BE2C (cell line): ENCODE results near the gene HLA-DRA.

ENCODE experiments used
- DNase-seq: peaks from one replicate; pipeline ENCODE4 v3.0.0-alpha.2; 2020
- H3K27me3 ChIP-seq: fragments of 250-450 bp; sonication (Bioruptor Pico); 2 replicates; pipeline ENCODE4 v1.5.1; 2020; ENCODE audit warnings: mild to moderate bottlenecking
- H3K36me3 ChIP-seq: fragments of 250-450 bp; sonication (Bioruptor Pico); 2 replicates; pipeline ENCODE4 v1.5.1; 2020; ENCODE audit warnings: mild to moderate bottlenecking
- H3K4me1 ChIP-seq: fragments of 250-450 bp; sonication (Bioruptor Pico); 2 replicates; pipeline ENCODE4 v1.5.1; 2020
- H3K4me3 ChIP-seq: 2 replicates; pipeline ENCODE4 v1.5.1; 2011; ENCODE audit warnings: low read depth, low read length
- H3K9me3 ChIP-seq: fragments of 250-450 bp; sonication (Bioruptor Pico); 2 replicates; pipeline ENCODE4 v1.5.1; 2020
- CTCF ChIP-seq: IDR thresholded peaks from 2 replicates; pipeline ENCODE4 v1.5.1; 2012; ENCODE audit warnings: mild to moderate bottlenecking, low read depth, low read length

Gene HLA-DRA

GRCh38 chr6:32445321-32445854, 5.7 kb downstream of the HLA-DRA start:
- H3K27me3 ChIP-seq, result peaks cover 12% of the 10 kb centered on the region; the same call in 1 of the 2 replicates
- no peak for TF ChIP-seq CTCF
- DNase-seq, result no peak
- no peaks in the 10 kb centered on the region for H3K9me3 ChIP-seq
- H3K36me3 ChIP-seq, result no peaks in the 10 kb centered on the region
- H3K4me3 ChIP-seq, result no peak overlapping the region
- no peaks in the 10 kb centered on the region for H3K4me1 ChIP-seq

- Histone ChIP-seq H3K9me3 (no peaks in the 10 kb centered on the region), H3K27me3 (peaks cover 2% of the 10 kb centered on the region; the same call in 1 of the 2 replicates), H3K4me3 (no peak overlapping the region), H3K36me3 (no peaks in the 10 kb centered on the region), H3K4me1 (no peaks in the 10 kb centered on the region)
- no peak for TF ChIP-seq CTCF
- DNase-seq, result no peak
These were observed 8.2 kb downstream of the HLA-DRA start for GRCh38 chr6:32447932-32448331.

GRCh38 chr6:32449088-32449736, 9.5 kb downstream of the HLA-DRA start:
- H3K4me3 ChIP-seq, result no peak overlapping the region
- no peaks in the 10 kb centered on the region for H3K9me3 ChIP-seq
- no peaks in the 10 kb centered on the region for H3K4me1 ChIP-seq
- no peak for TF ChIP-seq CTCF
- no peaks in the 10 kb centered on the region for H3K36me3 ChIP-seq
- H3K27me3 ChIP-seq, result peaks cover 2% of the 10 kb centered on the region; the same call in 1 of the 2 replicates
- no peak for DNase-seq

GRCh38 chr6:32457054-32457453, 17.4 kb downstream of the HLA-DRA start:
- H3K4me3 ChIP-seq, result no peak overlapping the region
- H3K4me1 ChIP-seq, result no peaks in the 10 kb centered on the region
- peaks cover 14% of the 10 kb centered on the region for H3K27me3 ChIP-seq
- no peak for DNase-seq
- H3K9me3 ChIP-seq, result no peaks in the 10 kb centered on the region
- TF ChIP-seq CTCF, result no peak
- no peaks in the 10 kb centered on the region for H3K36me3 ChIP-seq

- Histone ChIP-seq H3K9me3 (no peaks in the 10 kb centered on the region), H3K4me1 (no peaks in the 10 kb centered on the region), H3K4me3 (no peak overlapping the region), H3K27me3 (peaks cover 21% of the 10 kb centered on the region), H3K36me3 (no peaks in the 10 kb centered on the region)
- no peak for DNase-seq
- TF ChIP-seq CTCF, result no peak
These were observed 20.2 kb downstream of the HLA-DRA start for GRCh38 chr6:32459781-32460424.

- no peak for TF ChIP-seq CTCF
- no peaks in the 10 kb centered on the region for H3K4me1 ChIP-seq
- peaks cover 21% of the 10 kb centered on the region for H3K27me3 ChIP-seq
- H3K4me3 ChIP-seq, result no peak overlapping the region
- H3K9me3 ChIP-seq, result no peaks in the 10 kb centered on the region
- H3K36me3 ChIP-seq, result no peaks in the 10 kb centered on the region
- no peak for DNase-seq
These were observed 20.8 kb downstream of the HLA-DRA start for GRCh38 chr6:32460528-32460927.
